Stimulated activated naive CD4-positive, alpha-beta T cell treated with Interleukin-2 at 50 U/mL for 16 hours (primary cell): ENCODE measurements around the gene SEMA5A.

Experiments used
- DNase-seq: peaks from one replicate; lab custom pipeline; 2025; lab: John Stamatoyannopoulos, UW

The SEMA5A gene

DNA sequence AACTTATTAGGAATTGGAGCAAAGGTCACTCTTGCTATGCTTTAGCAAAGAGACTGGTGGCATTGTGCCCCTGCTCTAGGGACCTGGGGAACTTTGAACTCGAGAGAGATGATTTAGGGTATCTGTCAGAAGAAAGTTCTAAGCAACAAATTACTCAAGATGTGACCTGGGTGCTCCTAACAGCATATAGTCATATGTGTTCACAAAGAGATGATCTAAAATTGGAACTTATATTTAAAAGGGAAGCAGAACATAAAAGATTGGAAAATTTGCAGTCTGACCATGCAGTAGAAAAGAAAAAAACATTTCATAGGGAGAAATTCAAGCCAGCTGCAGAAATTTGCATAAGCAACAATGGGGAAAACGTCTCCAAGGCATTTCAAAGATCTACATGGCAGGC lies 68.3 kb downstream of the SEMA5A start:
- no peak for DNase-seq

DNA sequence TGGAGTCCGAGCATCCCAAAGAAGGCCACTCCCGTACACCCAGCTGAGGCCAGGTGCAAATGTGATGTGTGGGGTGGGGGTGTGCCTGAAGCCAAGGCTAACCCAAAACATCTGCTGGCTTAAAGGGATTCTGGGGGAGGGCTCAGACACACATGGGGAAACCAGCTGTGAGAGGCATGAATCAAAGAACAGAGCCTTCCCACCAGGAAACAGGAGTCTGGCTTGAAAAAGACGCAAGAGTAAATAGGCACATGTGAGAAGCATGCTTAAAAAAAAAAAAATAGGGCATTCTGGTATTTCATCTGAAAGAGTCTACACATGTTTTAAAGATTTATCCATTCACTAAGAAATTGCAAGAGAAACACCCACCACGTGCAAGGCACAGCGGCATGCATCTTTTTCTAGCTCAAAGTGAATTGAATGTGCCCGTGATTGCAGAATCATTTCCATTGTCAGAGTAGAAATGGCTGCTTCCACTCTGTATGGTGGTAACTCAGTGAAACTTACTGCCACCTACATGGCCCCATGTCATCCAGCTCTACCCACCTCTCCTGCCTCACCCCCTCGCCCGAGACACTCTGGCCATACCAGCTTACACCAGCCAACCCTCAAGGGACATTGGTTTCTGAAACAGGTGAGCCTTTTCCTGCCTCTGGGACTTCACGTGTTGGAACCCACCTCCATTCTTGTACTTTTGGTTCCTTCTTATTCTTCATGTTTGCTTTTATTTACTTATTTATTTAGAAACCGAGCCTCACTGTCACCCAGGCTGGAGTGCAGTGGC lies 71.5 kb downstream of the SEMA5A start:
- no peak for DNase-seq

- DNase-seq = no peak
Measured at GRCh38 chr5:9473624-9474023, 72.3 kb downstream of the SEMA5A start.

GRCh38 chr5:9470410-9470809 lies 75.5 kb downstream of the SEMA5A start:
- DNase-seq = no peak

GRCh38 chr5:9468060-9468388 lies 77.9 kb downstream of the SEMA5A start:
- DNase-seq = no peak

DNA sequence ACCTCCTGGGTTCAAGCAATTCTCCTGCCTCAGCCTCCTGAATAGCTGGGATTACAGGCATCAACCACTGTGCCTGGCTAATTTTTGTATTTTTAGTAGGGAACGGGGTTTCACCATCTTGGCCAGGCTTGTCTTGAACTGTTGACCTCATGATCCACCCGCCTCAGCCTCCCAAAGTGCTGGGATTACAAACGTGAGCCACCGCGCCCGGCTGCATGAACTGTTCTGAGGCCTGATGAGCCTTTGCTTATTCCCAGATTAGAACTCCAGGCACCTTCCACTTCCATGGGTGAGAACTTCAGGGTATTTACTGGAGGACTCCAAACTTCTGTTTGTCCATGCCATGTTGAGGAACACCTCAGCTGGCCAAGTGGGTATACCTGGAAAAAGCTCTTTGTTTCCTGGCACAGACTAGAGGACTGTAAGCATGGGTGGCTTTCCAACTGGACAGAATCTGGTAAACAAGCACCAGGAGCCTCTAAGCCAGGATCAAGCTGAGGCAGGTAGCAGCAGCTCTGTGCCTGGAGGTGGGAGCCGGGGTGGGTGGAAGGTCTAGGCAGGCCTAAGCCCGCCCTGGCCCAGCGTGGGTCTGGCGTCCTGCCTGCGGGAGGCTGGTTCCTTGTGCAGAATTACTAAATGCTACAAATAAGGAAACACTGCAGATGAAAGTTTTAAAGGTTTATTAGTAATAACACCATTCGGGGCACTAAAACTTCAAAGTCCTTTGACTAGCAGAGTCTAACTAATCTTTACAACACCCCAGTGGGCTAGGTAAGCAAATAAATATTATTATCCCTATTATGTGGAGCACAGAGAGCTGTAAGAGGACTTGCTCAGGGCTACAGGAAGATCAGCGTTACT lies 78.4 kb downstream of the SEMA5A start:
- no peak for DNase-seq

- no peak for DNase-seq
Measured at GRCh38 chr5:9466697-9467096, 79.2 kb downstream of the SEMA5A start.

- no peak for DNase-seq
Measured at GRCh38 chr5:9464478-9464877, 81.4 kb downstream of the SEMA5A start.

DNA sequence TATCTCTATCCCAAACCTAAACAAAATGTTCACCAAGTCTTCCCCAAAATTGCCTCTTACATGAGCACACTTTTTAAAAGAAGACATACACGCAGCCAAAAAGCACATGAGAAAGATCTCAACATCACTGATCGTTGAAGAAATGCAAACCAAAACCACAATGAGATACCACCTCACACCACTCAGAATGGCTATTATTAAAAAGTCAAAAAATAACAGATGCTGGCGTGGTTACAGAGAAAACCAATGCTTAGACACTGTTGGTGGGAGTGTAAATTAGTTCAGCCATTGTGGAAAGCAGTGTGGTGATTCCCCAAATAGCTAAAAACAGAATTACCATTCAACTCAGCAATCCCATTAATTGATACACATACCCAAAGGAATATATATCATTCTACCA lies 83.8 kb downstream of the SEMA5A start:
- DNase-seq = no peak

DNA sequence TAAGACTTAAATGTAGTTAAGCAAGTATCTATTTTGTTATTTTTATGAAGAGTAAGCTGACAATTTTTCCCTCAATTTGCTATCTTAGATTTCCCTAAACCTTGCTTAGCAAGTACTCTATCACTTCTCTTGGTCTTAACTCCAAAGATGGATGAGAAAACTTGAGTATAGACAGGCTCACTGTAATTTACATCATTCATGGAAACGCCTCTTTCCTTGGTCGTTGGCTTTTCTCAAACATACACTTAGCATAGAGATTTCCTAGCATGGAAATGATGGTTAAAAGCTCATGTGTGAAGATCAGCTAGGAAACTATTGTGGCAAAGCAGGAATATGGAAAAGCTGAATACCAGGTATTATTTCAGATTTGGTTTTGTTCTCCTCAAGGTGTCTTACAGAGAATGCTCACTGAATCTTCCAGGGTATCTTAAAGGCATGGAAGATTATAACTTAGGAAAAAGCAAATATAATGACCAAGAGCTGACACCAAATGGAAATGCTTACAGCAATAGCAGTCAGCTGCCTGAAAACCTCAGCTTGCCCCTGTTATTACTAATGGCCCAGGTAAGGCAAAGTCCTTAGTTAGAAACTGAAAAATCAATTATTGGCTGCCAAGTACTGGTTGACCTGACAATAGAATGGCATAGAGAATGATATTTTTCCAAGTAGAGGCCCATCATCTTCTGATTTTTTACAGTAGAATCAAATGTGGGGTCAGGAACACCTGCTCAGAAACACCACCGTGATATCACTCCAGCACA lies 84.8 kb downstream of the SEMA5A start:
- no peak for DNase-seq

- DNase-seq = no peak
Measured at GRCh38 chr5:9456435-9457042, 89.3 kb downstream of the SEMA5A start.

DNA sequence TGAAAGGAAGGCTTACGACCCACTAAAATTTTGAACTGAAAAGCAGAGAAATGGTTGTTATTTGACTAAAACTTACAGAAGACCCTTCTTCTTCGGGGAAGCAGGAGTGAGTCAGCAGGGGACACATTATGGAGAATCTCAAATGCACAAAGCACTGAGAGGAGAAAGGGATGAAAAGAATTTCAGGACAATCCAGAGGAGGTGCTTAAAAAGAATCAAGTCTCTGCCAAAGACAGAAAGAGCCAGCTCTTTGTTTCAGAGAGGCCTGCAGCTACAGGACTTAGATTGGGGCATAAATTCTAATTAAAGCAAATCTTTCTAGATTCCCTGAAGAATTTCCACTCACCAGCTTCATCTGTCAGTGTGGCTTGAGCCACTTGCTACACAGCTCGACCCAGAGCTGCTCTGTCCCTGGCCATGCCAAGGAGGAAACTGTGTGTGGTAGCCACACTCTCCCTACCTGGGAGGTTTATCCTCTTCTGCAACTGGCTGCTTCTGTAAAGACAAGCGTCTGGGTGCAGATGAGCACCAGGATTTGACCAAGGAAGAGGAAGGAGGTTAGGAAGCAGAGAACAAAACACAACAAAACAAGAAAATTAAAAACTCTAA lies 89.9 kb downstream of the SEMA5A start:
- DNase-seq = no peak

DNA sequence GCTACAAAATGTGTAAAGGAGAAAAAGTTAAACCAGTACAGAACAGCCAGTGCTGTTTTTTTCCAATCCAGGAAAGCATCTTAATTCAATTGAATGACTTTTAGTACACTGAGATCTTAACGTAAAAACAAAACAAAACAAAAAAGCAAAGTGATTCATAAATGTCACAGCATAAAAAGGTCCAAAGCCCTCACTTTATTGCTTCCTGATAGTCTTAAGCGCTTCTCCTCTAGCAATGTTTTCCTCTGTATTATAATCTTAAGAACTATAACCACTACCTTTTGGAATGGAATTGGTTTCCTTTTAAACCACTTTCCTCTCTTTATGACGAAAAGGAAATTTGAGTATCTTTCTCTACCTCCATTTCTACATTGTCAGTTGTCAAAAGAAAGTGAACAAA lies 91.4 kb downstream of the SEMA5A start:
- no peak for DNase-seq

DNA sequence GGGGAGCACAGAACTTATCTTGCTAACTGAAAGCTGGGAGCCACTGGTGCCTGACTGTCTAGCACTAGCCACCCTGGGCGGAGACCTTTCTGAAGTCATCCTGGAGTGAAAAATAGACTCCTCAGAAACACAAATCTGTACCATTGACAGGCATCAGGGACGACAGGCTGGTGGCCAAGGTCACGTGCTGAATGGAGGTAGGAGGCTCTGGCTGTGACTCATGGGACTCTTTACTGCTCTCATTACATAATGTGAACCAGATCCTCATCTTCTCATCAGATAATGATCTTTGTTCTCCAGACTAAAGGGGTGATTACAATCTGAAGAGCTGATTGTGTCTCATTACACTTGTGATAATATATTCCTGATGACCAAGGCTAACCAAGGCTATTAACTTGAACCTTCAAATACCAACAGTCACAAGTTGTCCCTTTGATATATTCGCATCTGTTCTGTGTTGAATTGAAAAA lies 91.8 kb downstream of the SEMA5A start:
- no peak for DNase-seq

- no peak for DNase-seq
Measured at GRCh38 chr5:9453480-9454011, 92.3 kb downstream of the SEMA5A start.

- DNase-seq = no peak
Measured at GRCh38 chr5:9452181-9452580, 93.7 kb downstream of the SEMA5A start.

DNA sequence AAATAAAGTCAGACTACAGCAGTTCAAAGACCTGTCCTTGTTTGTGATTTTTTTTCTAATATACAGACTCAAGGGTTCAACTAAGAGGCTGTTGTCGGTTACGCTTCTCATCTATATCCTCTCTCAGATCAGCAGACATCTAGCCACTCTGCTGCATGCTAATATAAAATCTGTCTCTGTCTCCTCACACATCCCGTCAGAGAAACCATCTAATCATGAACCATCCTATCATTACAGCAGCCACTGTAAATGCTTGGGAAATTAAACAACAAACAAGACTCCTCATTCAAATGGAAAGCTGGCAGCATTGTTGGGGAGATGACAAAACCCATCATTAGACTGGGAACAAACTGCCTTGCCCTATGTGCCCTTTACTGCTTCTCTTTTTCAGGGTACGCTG lies 94.8 kb downstream of the SEMA5A start:
- no peak for DNase-seq

- no peak for DNase-seq
Measured at GRCh38 chr5:9447691-9448090, 98.2 kb downstream of the SEMA5A start.

GRCh38 chr5:9445826-9446388 lies 100.0 kb downstream of the SEMA5A start:
- no peak for DNase-seq

- DNase-seq = no peak
Measured at GRCh38 chr5:9444346-9444745, 101.5 kb downstream of the SEMA5A start.

DNA sequence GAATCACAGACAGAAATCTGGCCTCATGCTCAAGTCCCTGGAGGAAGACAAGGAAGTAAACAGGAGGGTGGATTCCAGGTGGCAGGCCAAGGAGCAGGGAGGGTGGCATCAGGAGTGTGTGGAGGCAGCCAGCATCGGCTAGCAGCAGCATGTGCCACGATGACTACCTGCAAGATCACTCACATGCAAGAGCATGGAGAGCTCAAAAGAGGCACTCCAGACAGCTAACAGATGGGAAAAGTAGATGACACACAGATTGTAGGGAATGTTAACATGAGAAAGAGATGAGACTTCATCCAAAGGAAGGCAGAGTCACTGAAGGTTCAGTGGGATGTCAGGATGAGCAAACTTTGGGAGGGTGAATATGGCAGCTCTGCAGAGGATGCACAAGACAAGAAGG lies 104.3 kb downstream of the SEMA5A start:
- DNase-seq = no peak
